ENCODE measurements around the gene KIRREL3.

KIRREL3 gene

GRCh38 chr11:126997196-126997595, 3.4 kb downstream of the KIRREL3 start:
- DNase-seq (ENCODE audit: low read depth): no peak

GRCh38 chr11:126996036-126996804, 4.3 kb downstream of the KIRREL3 start:
- DNase-seq (ENCODE audit: low read depth): no peak

GRCh38 chr11:126993599-126993998, 7.0 kb downstream of the KIRREL3 start:
- DNase-seq (ENCODE audit: low read depth): no peak

GRCh38 chr11:126992804-126993111, 7.8 kb downstream of the KIRREL3 start:
- no peak for DNase-seq (ENCODE audit: low read depth)

- DNase-seq (ENCODE audit: low read depth): no peak
Measured at GRCh38 chr11:126992065-126992803, 8.3 kb downstream of the KIRREL3 start.

GRCh38 chr11:126991596-126991995, 9.0 kb downstream of the KIRREL3 start:
- no peak for DNase-seq (ENCODE audit: low read depth)

- DNase-seq (ENCODE audit: low read depth): no peak
Measured at GRCh38 chr11:126990716-126991480, 9.7 kb downstream of the KIRREL3 start.

- DNase-seq (ENCODE audit: low read depth): peak; percentile 8
Measured at GRCh38 chr11:126989942-126990715, 10.4 kb downstream of the KIRREL3 start.

GRCh38 chr11:126988655-126989054, 11.9 kb downstream of the KIRREL3 start:
- DNase-seq (ENCODE audit: low read depth): no peak

GRCh38 chr11:126981635-126982034, 18.9 kb downstream of the KIRREL3 start:
- no peak for DNase-seq (ENCODE audit: low read depth)

GRCh38 chr11:126978911-126979310, 21.7 kb downstream of the KIRREL3 start:
- DNase-seq (ENCODE audit: low read depth): no peak

- no peak for DNase-seq (ENCODE audit: low read depth)
Measured at GRCh38 chr11:126978165-126978564, 22.4 kb downstream of the KIRREL3 start.

GRCh38 chr11:126973051-126973450, 27.5 kb downstream of the KIRREL3 start:
- DNase-seq (ENCODE audit: low read depth): no peak

GRCh38 chr11:126971305-126971704, 29.3 kb downstream of the KIRREL3 start:
- no peak for DNase-seq (ENCODE audit: low read depth)

GRCh38 chr11:126969865-126970479, 30.6 kb downstream of the KIRREL3 start:
- no peak for DNase-seq (ENCODE audit: low read depth)

- no peak for DNase-seq (ENCODE audit: low read depth)
Measured at GRCh38 chr11:126968915-126969314, 31.7 kb downstream of the KIRREL3 start.

- no peak for DNase-seq (ENCODE audit: low read depth)
Measured at GRCh38 chr11:126965331-126965730, 35.2 kb downstream of the KIRREL3 start.

- no peak for DNase-seq (ENCODE audit: low read depth)
Measured at GRCh38 chr11:126963603-126964363, 36.8 kb downstream of the KIRREL3 start.

- no peak for DNase-seq (ENCODE audit: low read depth)
Measured at GRCh38 chr11:126963115-126963514, 37.5 kb downstream of the KIRREL3 start.

GRCh38 chr11:126959700-126960099, 40.9 kb downstream of the KIRREL3 start:
- DNase-seq (ENCODE audit: low read depth): no peak

- DNase-seq (ENCODE audit: low read depth): no peak
Measured at GRCh38 chr11:126956635-126957034, 43.9 kb downstream of the KIRREL3 start.

Measured in activated T-helper 1 cell treated with Interleukin-2 at 50 U/mL for 16 hours (primary cell).